GM19240 (cell line): ENCODE results near the gene SPX.

Source experiments
- DNase-seq: peaks from one replicate; pipeline ENCODE4 v3.0.0; 2011; ENCODE audit warnings: low spot score; ENCODE audit not compliant: insufficient read length

The SPX gene

DNA sequence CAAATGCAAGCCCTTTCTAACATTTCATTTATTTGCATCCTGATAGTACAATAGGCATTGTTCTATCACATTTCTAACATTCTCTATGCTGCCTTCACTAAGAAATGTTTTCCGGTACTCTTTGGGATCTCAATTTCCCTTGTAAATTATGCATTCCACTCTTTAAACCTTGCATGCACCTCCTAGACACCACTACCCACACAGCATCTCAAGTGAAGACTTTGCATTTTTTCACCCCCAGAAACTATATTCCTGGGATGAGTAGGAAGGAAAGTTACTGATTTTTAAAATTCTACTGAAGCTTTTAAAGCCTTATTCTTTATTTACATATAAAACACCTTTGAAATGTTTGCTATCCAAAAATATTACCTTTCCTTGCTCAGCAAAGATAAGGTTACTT, 51.4 kb downstream of the SPX start:
- no peak for DNase-seq

DNA sequence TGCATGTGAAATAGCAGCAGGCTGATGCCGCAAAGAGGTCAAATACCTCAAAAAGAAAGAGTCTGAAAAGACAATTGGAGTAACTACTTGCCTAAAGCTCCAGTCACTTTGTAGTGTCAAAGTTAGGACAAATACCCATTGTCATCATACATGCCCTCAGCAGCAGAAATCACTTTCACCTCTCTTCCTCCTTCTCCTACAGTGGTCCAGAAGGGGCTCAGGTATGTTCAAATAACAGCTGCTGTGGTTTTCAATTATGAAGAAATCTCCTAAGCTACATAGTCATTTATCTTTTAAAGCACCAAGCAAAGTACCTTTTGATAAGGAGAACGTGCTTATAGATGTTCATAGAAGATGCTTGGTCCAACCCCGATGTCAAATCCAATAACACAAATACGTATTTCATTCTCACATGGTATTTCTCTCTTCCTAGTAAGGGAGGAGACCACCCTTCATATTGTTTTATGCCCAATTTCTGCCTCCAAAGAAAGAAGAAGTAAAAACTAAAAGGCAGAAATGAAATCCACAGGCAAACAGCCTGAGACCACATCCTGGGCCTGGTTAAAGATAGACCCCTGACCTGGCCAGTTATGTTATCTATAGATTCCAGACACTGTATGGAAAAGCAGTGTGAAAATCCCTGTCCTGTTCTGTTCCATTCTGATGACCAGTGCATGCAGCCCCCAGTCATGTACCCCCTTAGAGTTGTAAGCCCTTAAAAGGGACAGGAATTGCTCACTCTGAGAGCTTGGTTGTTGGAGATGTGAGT, 54.8 kb downstream of the SPX start:
- no peak for DNase-seq
